Stimulated activated naive CD4-positive, alpha-beta T cell treated with Interleukin-2 at 50 U/mL for 16 hours (primary cell): ENCODE measurements around the gene SYNPO2.
"Not testable (repeated sequence)": the region's sequence is repeated elsewhere in the genome, so short reads cannot be mapped to it uniquely, and the experiment has no call there.

ENCODE experiments used
- DNase-seq: peaks from one replicate; lab custom pipeline; 2025; lab: John Stamatoyannopoulos, UW

SYNPO2 gene

GRCh38 chr4:119031218-119031617 lies 142.6 kb downstream of the SYNPO2 start:
- DNase-seq: no peak

- no peak for DNase-seq
Observed at GRCh38 chr4:119032921-119033685, 144.4 kb downstream of the SYNPO2 start.

GRCh38 chr4:119034276-119035008 lies 145.8 kb downstream of the SYNPO2 start:
- no peak for DNase-seq

- DNase-seq: no peak
Observed at GRCh38 chr4:119035951-119036737, 147.5 kb downstream of the SYNPO2 start.

GRCh38 chr4:119037709-119038108 lies 149.1 kb downstream of the SYNPO2 start:
- DNase-seq: no peak

- DNase-seq: no peak
Observed at GRCh38 chr4:119038116-119038841, 149.6 kb downstream of the SYNPO2 start.

GRCh38 chr4:119039160-119039559 lies 150.5 kb downstream of the SYNPO2 start:
- no peak for DNase-seq

- DNase-seq: no peak
Observed at GRCh38 chr4:119039779-119040178, 151.1 kb downstream of the SYNPO2 start.

- DNase-seq: no peak
Observed at GRCh38 chr4:119040261-119040660, 151.6 kb downstream of the SYNPO2 start.

GRCh38 chr4:119040694-119041185 lies 152.1 kb downstream of the SYNPO2 start:
- DNase-seq: no peak

GRCh38 chr4:119041396-119041795 lies 152.7 kb downstream of the SYNPO2 start:
- DNase-seq: no peak

GRCh38 chr4:119041951-119042560 lies 153.4 kb downstream of the SYNPO2 start:
- peak; percentile 26 for DNase-seq

- DNase-seq: no peak
Observed at GRCh38 chr4:119046263-119046662, 157.6 kb downstream of the SYNPO2 start.

GRCh38 chr4:119047059-119047458 lies 158.4 kb downstream of the SYNPO2 start:
- DNase-seq: not testable (repeated sequence)

- no peak for DNase-seq
Observed at GRCh38 chr4:119048446-119048845, 159.8 kb downstream of the SYNPO2 start.

GRCh38 chr4:119049342-119049741 lies 160.7 kb downstream of the SYNPO2 start:
- no peak for DNase-seq

GRCh38 chr4:119050527-119051090 lies 162.0 kb downstream of the SYNPO2 start:
- DNase-seq: no peak

GRCh38 chr4:119053245-119053644 lies 164.6 kb downstream of the SYNPO2 start:
- DNase-seq: no peak

- DNase-seq: no peak
Observed at GRCh38 chr4:119053997-119054396, 165.3 kb downstream of the SYNPO2 start.

GRCh38 chr4:119057417-119057816 lies 168.8 kb downstream of the SYNPO2 start:
- DNase-seq: no peak

- no peak for DNase-seq
Observed at GRCh38 chr4:119059221-119059620, 170.6 kb downstream of the SYNPO2 start.
